Measurements from ENCODE around the gene ZNF230.

The ZNF230 gene

GRCh38 chr19:44002566-44003460, at the start of gene ZNF230:
Gene ZNF230 (plus strand): TSS chr19:44002957. CDS start chr19:44007079, 4,122 bp downstream.
- Mint-ChIP-seq H3K4me1 (peaks cover 16% of the 10 kb centered on the region), H3K4me3 (peak within 1 kb of the TSS; percentile 98), H3K27ac (peak within 1 kb of the TSS; percentile 93), H3K27me3 (no peaks in the 10 kb centered on the region), H3K9me3 (peaks cover 24% of the 10 kb centered on the region), H3K36me3 (peaks cover 39% of the 10 kb centered on the region)
- peak; percentile 96 for ATAC-seq

GRCh38 chr19:43956827-43957226, 45.9 kb upstream of the ZNF230 start:
- H3K36me3 Mint-ChIP-seq, result peaks cover 34% of the 10 kb centered on the region
- no peak overlapping the region for H3K4me3 Mint-ChIP-seq
- no peak overlapping the region for H3K27ac Mint-ChIP-seq
- no peaks in the 10 kb centered on the region for H3K27me3 Mint-ChIP-seq
- H3K4me1 Mint-ChIP-seq, result no peaks in the 10 kb centered on the region
- ATAC-seq, result peak; percentile 68
- H3K9me3 Mint-ChIP-seq, result peaks cover 16% of the 10 kb centered on the region

- Mint-ChIP-seq H3K9me3 (peaks cover 19% of the 10 kb centered on the region), H3K27ac (no peak overlapping the region), H3K4me1 (no peaks in the 10 kb centered on the region), H3K27me3 (no peaks in the 10 kb centered on the region), H3K36me3 (peaks cover 40% of the 10 kb centered on the region), H3K4me3 (no peak overlapping the region)
- ATAC-seq, result no peak
Observed at GRCh38 chr19:43957891-43958290, 44.9 kb upstream of the ZNF230 start.

GRCh38 chr19:43960411-43960810, 42.3 kb upstream of the ZNF230 start:
- H3K27ac Mint-ChIP-seq, result no peak overlapping the region
- peaks cover 48% of the 10 kb centered on the region for H3K36me3 Mint-ChIP-seq
- no peaks in the 10 kb centered on the region for H3K4me1 Mint-ChIP-seq
- H3K27me3 Mint-ChIP-seq, result no peaks in the 10 kb centered on the region
- H3K9me3 Mint-ChIP-seq, result peaks cover 17% of the 10 kb centered on the region
- ATAC-seq, result no peak
- no peak overlapping the region for H3K4me3 Mint-ChIP-seq

- Mint-ChIP-seq H3K27me3 (no peaks in the 10 kb centered on the region), H3K36me3 (peaks cover 63% of the 10 kb centered on the region), H3K9me3 (peaks cover 35% of the 10 kb centered on the region)
Observed at GRCh38 chr19:43966079-43966694, 36.6 kb upstream of the ZNF230 start.

GRCh38 chr19:43976732-43977131, 26.0 kb upstream of the ZNF230 start:
- H3K36me3 Mint-ChIP-seq, result no peaks in the 10 kb centered on the region
- H3K4me3 Mint-ChIP-seq, result no peak overlapping the region
- no peak overlapping the region for H3K27ac Mint-ChIP-seq
- H3K27me3 Mint-ChIP-seq, result no peaks in the 10 kb centered on the region
- H3K9me3 Mint-ChIP-seq, result peaks cover 23% of the 10 kb centered on the region
- no peaks in the 10 kb centered on the region for H3K4me1 Mint-ChIP-seq
- no peak for ATAC-seq

More at GRCh38 chr19:43966079-43966694, 36.6 kb upstream of the ZNF230 start:
- Mint-ChIP-seq H3K4me1 (no peaks in the 10 kb centered on the region), H3K4me3 (no peak overlapping the region), H3K27ac (no peak overlapping the region)
- ATAC-seq, result no peak

GRCh38 chr19:43983544-43983911, 19.2 kb upstream of the ZNF230 start:
- Mint-ChIP-seq H3K27ac (peak overlapping the region; percentile 84), H3K9me3 (peaks cover under 1% of the 10 kb centered on the region), H3K4me1 (no peaks in the 10 kb centered on the region), H3K4me3 (peak overlapping the region; percentile 72), H3K27me3 (no peaks in the 10 kb centered on the region), H3K36me3 (peaks cover 20% of the 10 kb centered on the region)
- peak; percentile 31 for ATAC-seq

- peak within 1 kb of the TSS; percentile 91 for H3K4me3 Mint-ChIP-seq
- no peaks in the 10 kb centered on the region for H3K4me1 Mint-ChIP-seq
- ATAC-seq, result peak; percentile 96
- no peaks in the 10 kb centered on the region for H3K27me3 Mint-ChIP-seq
- H3K36me3 Mint-ChIP-seq, result peaks cover 26% of the 10 kb centered on the region
- H3K27ac Mint-ChIP-seq, result peak within 1 kb of the TSS; percentile 84
- peaks cover 3% of the 10 kb centered on the region for H3K9me3 Mint-ChIP-seq
Observed at GRCh38 chr19:43983912-43984686, 18.7 kb upstream of the ZNF230 start, which contains the start of gene ZNF155. Gene ZNF155 (plus strand): TSS chr19:43984188. CDS start chr19:43988544, 4,356 bp downstream.

- Mint-ChIP-seq H3K4me3 (peak overlapping the region; percentile 91), H3K36me3 (peaks cover 31% of the 10 kb centered on the region), H3K27me3 (no peaks in the 10 kb centered on the region), H3K4me1 (no peaks in the 10 kb centered on the region), H3K27ac (peak overlapping the region; percentile 84), H3K9me3 (peaks cover 4% of the 10 kb centered on the region)
- peak; percentile 12 for ATAC-seq
Observed at GRCh38 chr19:43984687-43985000, 18.1 kb upstream of the ZNF230 start.

GRCh38 chr19:43997631-43998290, 5.0 kb upstream of the ZNF230 start:
- Mint-ChIP-seq H3K36me3 (peaks cover 58% of the 10 kb centered on the region), H3K27ac (no peak overlapping the region), H3K4me1 (peaks cover 9% of the 10 kb centered on the region), H3K9me3 (peaks cover 18% of the 10 kb centered on the region), H3K27me3 (no peaks in the 10 kb centered on the region), H3K4me3 (no peak overlapping the region)
- ATAC-seq, result no peak

- peak overlapping the region; percentile 98 for H3K4me3 Mint-ChIP-seq
- peak overlapping the region; percentile 93 for H3K27ac Mint-ChIP-seq
- H3K27me3 Mint-ChIP-seq, result no peaks in the 10 kb centered on the region
- H3K36me3 Mint-ChIP-seq, result peaks cover 39% of the 10 kb centered on the region
- ATAC-seq, result no peak
- H3K9me3 Mint-ChIP-seq, result peaks cover 18% of the 10 kb centered on the region
- peaks cover 16% of the 10 kb centered on the region for H3K4me1 Mint-ChIP-seq
Observed at GRCh38 chr19:44002212-44002565, 568 bp upstream of the ZNF230 start.

- peak overlapping the region; percentile 98 for H3K4me3 Mint-ChIP-seq
- no peaks in the 10 kb centered on the region for H3K27me3 Mint-ChIP-seq
- H3K9me3 Mint-ChIP-seq, result peaks cover 18% of the 10 kb centered on the region
- peaks cover 39% of the 10 kb centered on the region for H3K36me3 Mint-ChIP-seq
- peak; percentile 67 for ATAC-seq
- peaks cover 16% of the 10 kb centered on the region for H3K4me1 Mint-ChIP-seq
- H3K27ac Mint-ChIP-seq, result peak overlapping the region; percentile 93
Observed at GRCh38 chr19:44003461-44004009, 778 bp downstream of the ZNF230 start.

GRCh38 chr19:44005973-44006372, 3.2 kb downstream of the ZNF230 start:
- Mint-ChIP-seq H3K27ac (no peak overlapping the region), H3K36me3 (peaks cover 59% of the 10 kb centered on the region), H3K27me3 (no peaks in the 10 kb centered on the region), H3K9me3 (peaks cover 30% of the 10 kb centered on the region), H3K4me3 (no peak overlapping the region), H3K4me1 (peaks cover 16% of the 10 kb centered on the region)
- ATAC-seq, result no peak

- peaks cover 35% of the 10 kb centered on the region for H3K9me3 Mint-ChIP-seq
Observed at GRCh38 chr19:44007473-44007872, 4.7 kb downstream of the ZNF230 start.

More at GRCh38 chr19:44007473-44007872, 4.7 kb downstream of the ZNF230 start:
- ATAC-seq, result no peak
- Mint-ChIP-seq H3K4me3 (no peak overlapping the region), H3K27ac (no peak overlapping the region), H3K27me3 (no peaks in the 10 kb centered on the region), H3K4me1 (peaks cover 10% of the 10 kb centered on the region), H3K36me3 (peaks cover 74% of the 10 kb centered on the region)

Data from stimulated activated memory B cell treated with anti-CD40 and anti-IgM and Interleukin-4, amounts not matched to agents 10 μg/mL and 1 μg/mL and 100 μg/mL, for 72 hours (primary cell).